Caco-2 (cell line): Measurements from ENCODE around the gene BARX2. TPM values are rescaled to one million over a fixed set of nuclear protein-coding genes. Genes with fewer than 3 reads are reported as not detected.
A peak's percentile ranks its signal among the peaks of the same experiment; 100 is the strongest.

Source experiments
- BruUV-seq: library from RNA; stranded (reverse); fragments of 400-500 nt; replicated peaks from 2 replicates; lab custom pipeline; 2021; lab: Mats Ljungman, UMichigan
- CTCF ChIA-PET: fragments of 300-600 bp; sonication (Branson Sonifier 250); formaldehyde crosslinking; loops from one replicate; lab custom pipeline; 2022; ENCODE audit warnings: antibody characterized with exemption; lab: Charles Lee
- POLR2A ChIA-PET: fragments of 300-600 bp; sonication (Branson Sonifier 250); formaldehyde crosslinking; loops from one replicate; lab custom pipeline; 2022; ENCODE audit warnings: antibody characterized with exemption; lab: Charles Lee
- DNase-seq, 2 experiments: peaks; one replicate each; pipeline versions ENCODE4 v3.0.0 to v3.0.0-alpha.2; 2020 to 2022
- H3K27me3 ChIP-seq: replicated peaks from 2 replicates; pipeline ENCODE4 v1.6.0; 2011; ENCODE audit warnings: low read length; ENCODE audit not compliant: control insufficient read depth, insufficient read depth
- H3K36me3 ChIP-seq: 2 replicates; pipeline ENCODE4 v1.5.1; 2011; ENCODE audit warnings: low read length; ENCODE audit not compliant: control insufficient read depth, insufficient read depth
- H3K4me1 ChIP-seq: fragments of 250-450 bp; sonication (Bioruptor Pico); 2 replicates; pipeline ENCODE4 v1.5.1; 2020; ENCODE audit warnings: mild to moderate bottlenecking
- H3K4me3 ChIP-seq: 2 replicates; pipeline ENCODE4 v1.5.1; 2011; ENCODE audit warnings: low read depth, mild to moderate bottlenecking, control low read depth, low read length
- H3K9me3 ChIP-seq: fragments of 250-450 bp; sonication (Bioruptor Pico); 2 replicates; pipeline ENCODE4 v1.5.1; 2020; ENCODE audit warnings: mild to moderate bottlenecking, moderate library complexity
- H3K27ac Mint-ChIP-seq: one replicate; pipeline ENCODE4 v1.8.0; 2022; ENCODE audit warnings: mixed read lengths; ENCODE audit not compliant: unreplicated experiment
- H3K27me3 Mint-ChIP-seq: one replicate; pipeline ENCODE4 v1.8.0; 2022; ENCODE audit warnings: mixed read lengths; ENCODE audit not compliant: insufficient read depth, unreplicated experiment
- H3K36me3 Mint-ChIP-seq: one replicate; pipeline ENCODE4 v1.8.0; 2022; ENCODE audit warnings: mild to moderate bottlenecking, mixed read lengths; ENCODE audit not compliant: insufficient read depth, unreplicated experiment
- H3K4me1 Mint-ChIP-seq: one replicate; pipeline ENCODE4 v1.8.0; 2022; ENCODE audit warnings: low read depth, mixed read lengths; ENCODE audit not compliant: unreplicated experiment
- H3K4me3 Mint-ChIP-seq: one replicate; pipeline ENCODE4 v1.8.0; 2022; ENCODE audit warnings: mild to moderate bottlenecking, moderate library complexity, mixed read lengths; ENCODE audit not compliant: unreplicated experiment
- H3K9me3 Mint-ChIP-seq: one replicate; pipeline ENCODE4 v1.8.0; 2022; ENCODE audit warnings: mixed read lengths; ENCODE audit not compliant: unreplicated experiment
- intact Hi-C: fragments of 100-400 bp; cut with micrococcal nuclease; formaldehyde crosslinking; loops from one replicate; pipeline ENCODE4 v1.10.0; 2022; ENCODE audit not compliant: unreplicated experiment
- total RNA-seq: library from RNA; stranded (reverse); gene quantifications from 2 replicates; pipeline ENCODE4 v1.2.3, GENCODE V29; 2022
- TF ChIP-seq, protein P1 (sequence below), 2 experiments: fragments of 200-600 bp in 1 of 2; IDR thresholded peaks; 1 replicate in 1 of 2; 2 replicates in 1 of 2; pipeline versions ENCODE4 v1.5.1 to v1.8.0; 2011 to 2022; ENCODE audit warnings: antibody characterized with exemption in 1 of 2, control low read depth in 1 of 2, inconsistent platforms in 1 of 2, low read depth in 1 of 2, low read length in 1 of 2, mild to moderate bottlenecking in 1 of 2, moderate library complexity in 1 of 2; ENCODE audit not compliant: insufficient read depth in 1 of 2, severe bottlenecking in 1 of 2, unreplicated experiment in 1 of 2

Gene BARX2
- total RNA-seq, 1 experiment from 2014 or later: 0.82 TPM

DNA sequence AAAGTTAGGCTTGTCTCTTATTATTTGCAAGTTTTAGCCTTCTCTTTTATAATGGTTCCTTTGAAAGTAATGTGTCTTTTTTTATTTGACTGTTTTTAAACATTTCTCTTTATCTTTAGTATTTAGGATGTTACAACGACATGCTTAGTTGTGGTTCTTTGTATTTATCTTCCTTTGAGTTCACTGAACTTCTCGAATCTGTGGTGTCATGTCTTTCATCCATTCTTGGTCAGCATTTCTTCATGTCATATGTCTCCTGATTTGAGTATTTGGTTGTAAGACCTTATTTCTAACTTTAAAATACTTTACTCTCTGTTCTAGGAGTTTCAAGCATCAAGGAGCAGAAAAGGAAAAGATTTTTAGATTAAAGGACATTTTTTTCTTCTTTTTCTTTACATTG is 15.9 kb upstream of the BARX2 start:
- Mint-ChIP-seq H3K36me3 (no peaks in the 10 kb centered on the region), H3K27me3 (peaks cover 18% of the 10 kb centered on the region), H3K4me1 (no peaks in the 10 kb centered on the region), H3K9me3 (peaks cover 21% of the 10 kb centered on the region), H3K4me3 (no peak overlapping the region), H3K27ac (no peak overlapping the region)
- DNase-seq: no peak
- BruUV-seq: no TSS peak
- peaks cover 10% of the 10 kb centered on the region; the same call in 1 of the 2 replicates for H3K4me1 ChIP-seq
- ChIA-PET POLR2A (no interaction called here), CTCF (no interaction called here)
- H3K27me3 ChIP-seq: 0 out of 2 replicates have a peak, but pooled peaks cover 1% of the 10 kb centered on the region
- H3K36me3 ChIP-seq: no peaks in the 10 kb centered on the region
- TF ChIP-seq, protein P1, sequence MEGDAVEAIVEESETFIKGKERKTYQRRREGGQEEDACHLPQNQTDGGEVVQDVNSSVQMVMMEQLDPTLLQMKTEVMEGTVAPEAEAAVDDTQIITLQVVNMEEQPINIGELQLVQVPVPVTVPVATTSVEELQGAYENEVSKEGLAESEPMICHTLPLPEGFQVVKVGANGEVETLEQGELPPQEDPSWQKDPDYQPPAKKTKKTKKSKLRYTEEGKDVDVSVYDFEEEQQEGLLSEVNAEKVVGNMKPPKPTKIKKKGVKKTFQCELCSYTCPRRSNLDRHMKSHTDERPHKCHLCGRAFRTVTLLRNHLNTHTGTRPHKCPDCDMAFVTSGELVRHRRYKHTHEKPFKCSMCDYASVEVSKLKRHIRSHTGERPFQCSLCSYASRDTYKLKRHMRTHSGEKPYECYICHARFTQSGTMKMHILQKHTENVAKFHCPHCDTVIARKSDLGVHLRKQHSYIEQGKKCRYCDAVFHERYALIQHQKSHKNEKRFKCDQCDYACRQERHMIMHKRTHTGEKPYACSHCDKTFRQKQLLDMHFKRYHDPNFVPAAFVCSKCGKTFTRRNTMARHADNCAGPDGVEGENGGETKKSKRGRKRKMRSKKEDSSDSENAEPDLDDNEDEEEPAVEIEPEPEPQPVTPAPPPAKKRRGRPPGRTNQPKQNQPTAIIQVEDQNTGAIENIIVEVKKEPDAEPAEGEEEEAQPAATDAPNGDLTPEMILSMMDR (IDR thresholded peaks at IDR 0.05; ENCODE audit: insufficient read depth in 1 of 2, low read depth in 1 of 2, low read length in 1 of 2, severe bottlenecking in 1 of 2, unreplicated experiment in 1 of 2): no peak
- peaks cover 20% of the 10 kb centered on the region for H3K9me3 ChIP-seq
- intact Hi-C loops: loop anchor here (5.0 kb wide), 2 partner anchors 218 to 477 kb away; no protein-coding TSS in a partner anchor
- H3K4me3 ChIP-seq: no peak overlapping the region

DNA sequence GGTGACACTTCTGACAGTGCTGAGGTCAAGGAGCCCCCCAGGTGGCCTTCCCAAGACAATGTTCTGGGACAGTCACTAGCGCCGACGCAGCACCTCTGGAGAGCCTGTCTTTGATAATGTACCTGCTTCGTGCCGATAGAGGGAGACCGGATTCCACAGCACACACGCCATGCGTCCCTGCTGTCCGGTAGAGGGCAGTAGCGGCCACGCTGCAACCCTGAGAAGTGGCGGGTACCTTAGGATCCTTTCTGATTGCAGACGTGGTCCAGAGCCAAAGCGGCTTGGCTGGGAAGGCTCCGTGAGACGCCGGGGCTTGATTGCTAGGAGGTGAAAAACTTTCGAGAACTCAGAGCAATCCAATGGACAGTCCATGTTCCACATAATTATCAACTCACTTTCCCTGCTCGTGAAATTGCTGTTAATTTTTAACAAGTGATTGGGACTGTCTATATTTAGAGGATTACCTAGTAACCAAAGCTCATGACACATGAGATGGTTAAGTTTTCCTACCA is 11.4 kb upstream of the BARX2 start:
- H3K27ac Mint-ChIP-seq: no peak overlapping the region
- no peaks in the 10 kb centered on the region for H3K4me1 Mint-ChIP-seq
- no peak overlapping the region for H3K4me3 Mint-ChIP-seq
- TF ChIP-seq, protein P1 (IDR thresholded peaks at IDR 0.05; ENCODE audit: insufficient read depth in 1 of 2, low read depth in 1 of 2, low read length in 1 of 2, severe bottlenecking in 1 of 2, unreplicated experiment in 1 of 2): peak; percentile 100
- ChIA-PET CTCF (interaction anchor here (0.6 to 1.8 kb wide), 16 partner anchors 11 to 387 kb away, joined by 3 to 32 read pairs (median 4); partner anchors contain the start of gene BARX2), POLR2A (interaction anchor here (1.0 kb wide), 1 partner anchor 450 kb away, joined by 3 read pairs; no protein-coding TSS in a partner anchor)
- H3K27me3 Mint-ChIP-seq: peaks cover 28% of the 10 kb centered on the region
- Histone ChIP-seq H3K4me1 (peaks cover 10% of the 10 kb centered on the region; the same call in 1 of the 2 replicates), H3K27me3 (no peaks in the 10 kb centered on the region), H3K9me3 (peaks cover 15% of the 10 kb centered on the region), H3K36me3 (no peaks in the 10 kb centered on the region), H3K4me3 (0 out of 2 replicates have a peak overlapping the region, but pooled peaks have one; percentile 19)
- intact Hi-C loops: loop anchor here (1.0 to 5.0 kb wide), 9 partner anchors 11 to 482 kb away; partner anchors contain the start of gene BARX2
- no TSS peak for BruUV-seq
- DNase-seq: peak; percentile 95 to 96
- peaks cover 19% of the 10 kb centered on the region for H3K9me3 Mint-ChIP-seq
- H3K36me3 Mint-ChIP-seq: no peaks in the 10 kb centered on the region

DNA sequence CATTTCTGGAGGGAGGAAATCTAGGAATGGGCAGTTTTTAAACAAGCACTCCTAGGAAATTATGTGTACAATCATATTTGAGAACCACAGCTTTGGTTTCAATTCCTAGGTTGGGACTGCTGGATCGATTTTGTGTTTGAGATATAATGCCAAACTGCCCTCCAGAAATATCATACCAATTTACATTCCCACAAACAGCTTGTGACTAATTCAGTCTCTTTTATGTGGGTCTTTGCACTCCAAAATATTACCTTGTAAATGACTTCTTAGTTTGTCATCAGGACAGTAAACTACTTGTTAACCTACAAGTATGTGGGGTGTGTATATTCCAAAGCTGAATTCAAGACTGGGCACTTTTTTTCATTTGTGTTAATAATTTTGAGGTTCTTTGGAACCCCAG is 9.8 kb upstream of the BARX2 start:
- Mint-ChIP-seq H3K4me3 (no peak overlapping the region), H3K36me3 (no peaks in the 10 kb centered on the region), H3K9me3 (peaks cover 3% of the 10 kb centered on the region), H3K27ac (no peak overlapping the region), H3K27me3 (peaks cover 25% of the 10 kb centered on the region), H3K4me1 (no peaks in the 10 kb centered on the region)
- ChIA-PET CTCF (interaction anchor here (1.4 kb wide), 1 partner anchor 9 kb away, joined by 4 read pairs; the partner anchor contains the start of gene BARX2), POLR2A (no interaction called here)
- no peak for DNase-seq
- TF ChIP-seq, protein P1 (IDR thresholded peaks at IDR 0.05; ENCODE audit: insufficient read depth in 1 of 2, low read depth in 1 of 2, low read length in 1 of 2, severe bottlenecking in 1 of 2, unreplicated experiment in 1 of 2): no peak
- no peaks in the 10 kb centered on the region for H3K27me3 ChIP-seq
- intact Hi-C loops: no loop called here
- H3K36me3 ChIP-seq: no peaks in the 10 kb centered on the region
- H3K4me1 ChIP-seq: peaks cover 10% of the 10 kb centered on the region; the same call in 1 of the 2 replicates
- H3K4me3 ChIP-seq: no peak overlapping the region
- H3K9me3 ChIP-seq: no peaks in the 10 kb centered on the region; the same call in 1 of the 2 replicates
- no TSS peak for BruUV-seq
